Femur (tissue), 1 donor: ENCODE measurements around the gene PPP1R2B.
"Not testable (repeated sequence)": the region's sequence is repeated elsewhere in the genome, so short reads cannot be mapped to it uniquely, and the experiment has no call there.

ENCODE experiments used
- DNase-seq: peaks from one replicate; pipeline ENCODE4 v3.0.0-alpha.2; 2017

Gene PPP1R2B

DNA sequence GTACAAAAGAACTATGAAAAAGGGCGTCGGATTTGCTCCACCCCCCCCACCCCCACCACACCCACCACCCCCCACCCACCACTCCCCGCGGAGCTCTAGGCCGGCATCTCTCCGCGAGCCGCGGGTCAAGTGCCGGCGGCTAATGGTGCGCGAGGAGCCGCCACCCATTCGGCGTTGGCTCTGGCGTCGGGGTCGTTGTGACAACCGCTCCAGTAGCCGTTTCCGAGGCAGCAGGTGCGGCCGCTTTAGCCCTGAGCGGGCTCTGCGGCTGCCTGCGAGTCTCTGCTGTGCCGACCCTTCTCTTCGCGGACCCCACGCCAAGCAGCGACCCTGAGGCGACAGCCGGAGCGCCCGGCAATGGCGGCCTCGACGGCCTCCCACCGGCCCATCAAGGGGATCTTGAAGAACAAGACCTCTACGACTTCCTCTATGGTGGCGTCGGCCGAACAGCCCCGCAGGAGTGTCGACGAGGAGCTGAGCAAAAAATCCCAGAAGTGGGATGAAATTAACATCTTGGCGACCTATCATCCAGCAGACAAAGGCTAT, at the start of gene PPP1R2B:
TSS of gene PPP1R2B (plus strand) at position 90 of the 546 bp plus-strand sequence. CDS start at position 358, 268 bp downstream.
- DNase-seq: no peak

DNA sequence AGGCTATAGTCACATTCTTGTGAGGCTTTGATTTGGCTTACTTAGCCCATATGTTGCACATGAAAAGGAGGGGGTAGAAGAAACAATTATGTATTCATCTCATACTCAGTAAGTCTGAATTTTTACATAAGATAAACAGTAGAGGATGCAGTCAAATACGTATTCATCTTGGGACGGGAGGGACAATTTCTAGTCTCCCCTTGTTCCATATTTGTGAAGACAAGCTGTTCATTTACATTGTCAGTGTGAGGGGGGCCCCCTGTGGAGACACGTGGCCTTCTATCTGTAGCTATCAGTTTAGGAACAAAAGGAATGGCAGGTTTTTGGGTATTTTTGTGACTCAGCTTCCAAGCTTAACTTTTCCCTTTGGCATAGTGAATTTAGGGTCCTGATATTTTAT, 49.2 kb upstream of the PPP1R2B start:
- DNase-seq: no peak

DNA sequence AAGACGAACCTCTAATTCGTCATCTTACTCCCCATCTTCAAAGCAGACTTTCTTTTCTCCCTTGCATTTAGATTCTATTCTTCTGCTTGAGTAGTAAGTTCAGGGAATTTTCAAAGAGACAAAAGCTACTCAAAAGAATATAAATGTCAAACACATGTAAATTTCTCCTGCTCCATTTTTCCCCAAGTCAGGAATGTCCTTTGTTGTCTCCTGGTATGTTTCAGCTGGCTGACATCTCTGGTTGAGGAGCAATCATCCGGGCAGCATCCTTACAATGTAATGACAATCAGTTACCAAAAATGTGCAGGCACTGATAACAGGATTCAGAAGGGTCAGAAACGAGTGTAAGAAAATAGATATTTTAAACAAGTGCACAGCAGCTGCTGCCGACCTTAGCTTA, 47.6 kb upstream of the PPP1R2B start:
- no peak for DNase-seq

DNA sequence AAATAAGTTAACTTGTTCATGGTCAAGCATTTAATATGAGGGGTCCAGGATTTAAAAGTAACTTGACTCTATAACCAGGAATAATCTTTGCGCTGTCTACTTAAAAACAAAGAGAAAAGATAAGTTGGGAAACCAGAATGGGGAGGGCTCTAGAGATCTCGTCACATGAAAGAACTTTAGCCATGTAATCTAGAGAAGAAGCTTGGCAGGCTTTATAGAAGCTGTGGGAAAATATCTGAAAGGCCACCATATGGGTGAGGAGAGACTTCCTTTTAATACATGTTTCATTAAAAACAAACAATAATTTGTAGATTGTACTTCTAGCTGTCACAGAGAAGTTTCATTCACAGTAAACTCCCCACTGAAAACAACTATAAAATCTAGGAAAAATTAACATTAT, 46.7 kb upstream of the PPP1R2B start:
- no peak for DNase-seq

- DNase-seq: no peak
Measured at GRCh38 chr5:156812959-156813358, 37.1 kb upstream of the PPP1R2B start.

GRCh38 chr5:156815988-156816599, 34.0 kb upstream of the PPP1R2B start:
- peak; percentile 41 for DNase-seq

DNA sequence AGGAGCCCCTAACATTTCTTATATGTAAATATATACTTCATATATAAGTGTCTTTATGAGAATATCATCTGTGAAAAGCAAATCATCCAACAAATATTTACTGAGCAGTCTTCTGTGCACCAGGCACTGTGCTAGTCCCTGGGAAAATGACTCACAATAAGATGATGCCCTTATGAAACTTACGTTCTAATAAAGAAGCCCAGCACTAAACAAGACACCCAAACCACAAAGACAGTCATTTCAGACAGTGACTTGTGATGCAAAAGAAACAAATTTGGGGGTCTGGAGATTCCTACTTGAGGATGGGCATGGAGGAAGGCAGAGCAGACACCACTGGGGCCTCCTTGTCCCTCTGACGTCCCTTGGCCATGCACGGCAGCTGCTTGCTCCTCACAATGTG, 30.6 kb upstream of the PPP1R2B start:
- DNase-seq: no peak

DNA sequence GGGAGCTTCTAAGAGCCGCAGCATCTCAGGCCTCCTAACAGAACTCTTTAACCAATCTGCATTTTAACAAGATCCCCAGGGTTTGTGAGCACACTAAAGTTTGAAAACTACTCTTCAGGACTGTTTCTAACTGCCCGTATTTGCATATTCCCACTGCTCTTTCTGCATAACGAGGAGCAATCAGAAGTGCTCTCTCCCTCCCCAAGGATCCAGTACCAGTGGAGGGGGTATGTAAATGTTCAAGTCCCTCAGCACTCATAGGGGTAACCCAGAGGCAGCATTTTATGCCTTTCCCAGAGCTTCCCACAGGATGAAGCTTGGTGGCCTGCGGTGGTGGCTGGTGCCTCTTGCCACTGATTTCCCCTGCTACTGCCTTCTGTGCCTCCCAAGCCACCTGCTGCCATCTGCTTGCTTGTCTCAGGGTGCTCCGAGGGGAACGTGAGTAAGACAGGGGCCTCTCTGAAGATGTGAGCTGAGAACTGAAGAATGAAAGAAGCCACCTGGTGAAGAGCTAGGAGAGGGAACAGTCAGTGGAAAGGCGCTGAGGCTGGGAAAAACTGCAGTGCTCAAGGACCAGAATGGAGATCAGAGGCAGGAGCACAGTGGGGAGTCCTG, 30.0 kb upstream of the PPP1R2B start:
- no peak for DNase-seq

- no peak for DNase-seq
Measured at GRCh38 chr5:156824241-156824640, 25.9 kb upstream of the PPP1R2B start.

DNA sequence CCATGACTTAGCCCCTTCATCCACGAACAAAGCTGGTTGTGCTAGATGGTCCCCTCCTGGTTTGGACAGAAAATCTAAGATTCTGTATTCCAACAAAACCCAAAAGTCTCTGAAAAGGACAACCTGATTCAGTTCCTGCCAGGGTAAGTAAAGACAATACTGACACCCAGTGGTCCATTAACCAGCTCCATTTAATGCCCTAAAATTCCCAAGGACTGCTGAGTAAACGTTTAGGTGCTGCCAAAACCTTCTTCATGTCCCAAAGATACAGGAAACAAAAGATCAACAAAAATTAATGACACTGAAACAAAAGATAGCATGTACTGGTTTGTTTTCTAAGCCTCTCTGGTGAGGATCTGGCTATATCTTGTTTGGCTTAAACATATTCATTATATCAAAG, 25.3 kb upstream of the PPP1R2B start:
- DNase-seq: peak; percentile 41

DNA sequence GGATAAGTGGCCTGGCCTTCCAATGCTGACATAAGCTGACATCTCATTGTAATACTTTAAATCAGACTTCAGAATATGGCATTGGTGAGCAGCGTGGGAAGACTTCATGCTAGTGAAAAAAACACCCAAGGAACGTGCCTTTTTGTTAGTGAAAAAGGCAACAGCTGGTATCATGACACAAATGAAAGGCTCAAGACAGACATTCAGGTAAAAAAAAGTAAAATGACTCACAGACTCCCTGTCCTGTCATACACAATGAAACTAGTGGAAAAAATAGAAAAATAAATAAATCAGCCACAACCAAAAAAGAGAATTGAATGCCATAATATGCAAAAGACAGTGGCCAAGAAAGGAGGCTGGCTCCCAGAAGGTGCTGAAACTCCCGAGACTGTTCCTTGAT, 24.4 kb upstream of the PPP1R2B start:
- DNase-seq: no peak

DNA sequence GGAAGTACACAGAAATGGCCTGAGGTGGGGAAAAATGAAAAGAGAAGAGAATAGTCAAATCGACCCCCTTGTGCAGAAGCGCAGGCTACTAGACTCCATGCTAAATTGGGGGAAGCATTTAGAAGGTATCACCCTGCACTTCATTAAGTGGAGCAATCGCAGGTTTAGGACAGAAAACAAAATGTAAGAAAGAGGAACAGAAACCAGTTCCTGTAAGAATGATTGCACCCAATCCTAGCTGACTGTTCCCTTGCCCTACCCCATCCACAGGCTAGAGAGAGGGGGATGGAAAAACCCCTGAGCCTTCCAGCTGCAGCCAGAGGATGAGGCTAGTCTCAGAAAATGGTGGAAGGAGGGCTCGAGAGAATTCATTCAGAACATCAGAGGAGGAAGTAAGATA, 23.9 kb upstream of the PPP1R2B start:
- DNase-seq: no peak

DNA sequence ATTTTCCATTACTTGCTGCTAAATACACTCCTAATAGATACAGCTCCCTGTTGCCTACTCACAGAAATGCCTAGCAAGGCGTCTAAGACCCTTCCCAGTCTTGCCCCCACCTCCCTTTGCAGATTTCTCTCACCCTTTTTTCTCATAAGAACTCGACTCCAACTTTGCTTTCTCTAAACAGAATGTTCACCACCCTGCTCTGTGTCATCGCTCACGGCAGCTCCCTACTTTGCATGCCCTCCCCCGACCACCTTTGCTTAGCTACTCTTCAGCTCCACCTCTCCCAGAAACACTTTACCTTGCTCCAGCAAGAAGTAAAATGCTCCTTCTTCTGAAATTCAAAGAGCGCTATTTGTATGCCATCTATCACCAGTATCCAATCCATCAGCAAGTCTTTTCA, 15.2 kb upstream of the PPP1R2B start:
- DNase-seq: no peak

DNA sequence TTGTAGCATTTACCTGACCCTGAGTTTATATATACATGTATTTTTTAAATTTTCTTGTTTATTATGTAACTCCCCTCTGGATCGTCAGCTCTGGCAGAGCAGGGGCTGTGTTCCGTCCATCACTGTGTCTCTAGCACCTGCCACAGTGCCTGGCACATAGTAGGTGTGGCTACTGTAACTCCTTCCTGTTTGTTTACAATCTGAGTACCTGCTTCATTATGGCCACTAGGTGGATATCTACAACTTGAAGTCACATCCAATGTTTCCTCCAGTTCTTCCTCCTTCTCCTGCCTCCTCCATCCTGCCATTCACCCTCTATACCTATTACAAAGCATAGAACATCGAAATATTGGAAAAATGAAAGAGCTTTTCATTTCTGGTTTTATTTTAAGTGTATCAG, 14.2 kb upstream of the PPP1R2B start:
- no peak for DNase-seq

GRCh38 chr5:156836846-156837245, 13.2 kb upstream of the PPP1R2B start:
- DNase-seq: no peak

DNA sequence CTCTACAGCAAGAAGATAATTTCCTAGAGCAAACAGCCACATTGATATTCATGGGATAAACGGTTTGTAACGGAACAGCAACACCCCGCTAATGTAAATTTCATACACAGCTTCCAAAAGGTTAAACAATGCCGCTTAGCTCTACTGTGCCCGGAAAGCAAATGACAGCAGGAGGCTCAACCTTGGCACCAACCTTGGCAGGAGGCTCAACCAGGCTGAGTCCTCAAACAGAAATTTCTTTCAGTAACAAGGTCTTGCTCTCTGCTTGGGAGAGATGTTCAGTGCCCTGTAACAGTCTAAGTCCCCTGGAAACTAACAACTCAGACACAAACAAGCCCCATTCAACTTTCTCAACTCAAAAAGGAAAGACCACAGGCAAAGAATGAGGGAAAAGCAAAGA, 11.1 kb upstream of the PPP1R2B start:
- DNase-seq: no peak

GRCh38 chr5:156841737-156842136, 8.4 kb upstream of the PPP1R2B start:
- DNase-seq: no peak

DNA sequence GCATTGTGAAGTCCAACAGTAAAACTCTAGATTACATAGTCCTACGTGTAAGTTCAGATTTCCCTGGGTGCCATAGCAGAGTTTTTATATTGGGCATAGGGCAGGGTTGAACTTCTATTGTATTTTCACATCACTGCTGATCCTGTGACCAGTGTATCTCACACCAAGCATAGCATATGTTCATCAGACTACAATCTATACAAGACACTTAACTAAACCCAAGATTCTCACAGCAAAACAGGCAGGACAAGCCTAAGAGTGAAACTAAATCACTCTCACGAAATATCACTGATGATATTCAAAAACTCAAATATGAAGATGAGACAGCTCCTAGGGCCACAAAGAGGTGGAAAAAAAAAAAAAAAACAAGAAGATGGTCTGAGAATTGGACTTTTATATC, 3.2 kb upstream of the PPP1R2B start:
- DNase-seq: no peak

DNA sequence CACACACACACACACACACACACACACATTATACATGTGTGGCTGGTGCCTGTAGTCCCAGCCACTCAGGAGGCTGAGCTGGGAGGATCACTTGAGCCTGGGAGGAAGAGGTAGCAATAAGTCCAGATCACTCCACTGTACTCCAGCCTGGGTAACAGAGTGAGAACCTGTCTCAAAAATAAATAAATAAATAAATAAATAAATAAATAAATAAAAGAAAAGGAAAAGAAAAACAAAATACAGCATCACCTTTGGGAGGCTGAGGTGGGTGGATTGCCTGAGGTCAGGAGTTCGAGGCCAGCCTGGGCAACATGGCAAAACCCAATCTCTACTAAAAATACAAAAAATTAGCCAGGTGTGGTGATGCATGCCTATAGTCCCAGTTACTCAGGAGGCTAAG, 1.6 kb upstream of the PPP1R2B start:
- not testable (repeated sequence) for DNase-seq

DNA sequence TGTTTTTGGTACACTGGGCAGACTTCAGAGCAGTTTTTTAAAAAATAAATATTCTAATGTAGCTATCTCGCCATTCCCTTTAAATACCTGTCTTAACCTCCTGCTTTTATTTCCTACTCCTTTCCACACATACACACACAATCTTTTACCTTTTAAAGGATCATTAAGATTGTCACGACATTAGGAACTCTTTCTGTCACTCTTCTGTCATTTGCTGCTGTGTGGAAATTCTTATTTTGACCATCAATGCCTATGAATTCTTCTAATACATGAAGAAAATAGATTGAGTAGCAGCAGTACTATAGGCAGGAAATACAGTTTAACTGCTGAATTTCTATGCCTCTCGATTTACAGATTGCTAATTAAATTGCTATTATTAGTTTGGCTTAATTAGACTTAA, 1.8 kb downstream of the PPP1R2B start:
- DNase-seq: no peak

GRCh38 chr5:156853055-156853454, 3.0 kb downstream of the PPP1R2B start:
- not testable (repeated sequence) for DNase-seq

- no peak for DNase-seq
Measured at GRCh38 chr5:156865427-156865826, 15.3 kb downstream of the PPP1R2B start.

- DNase-seq: no peak
Measured at GRCh38 chr5:156870498-156870839, 20.4 kb downstream of the PPP1R2B start.

GRCh38 chr5:156871212-156871611, 21.1 kb downstream of the PPP1R2B start:
- no peak for DNase-seq
